ENCODE data around the gene TP53RK.

Gene TP53RK

GRCh38 chr20:46640044-46640443 lies 49.2 kb downstream of the TP53RK start:
- Histone ChIP-seq H3K4me3 (ENCODE audit: low read length) (no peak overlapping the region), H3K27me3 (ENCODE audit: control insufficient read depth, low read length) (no peaks in the 10 kb centered on the region), H3F3A (ENCODE audit: control insufficient read depth, insufficient read depth) (no peaks in the 10 kb centered on the region), H3K4me1 (ENCODE audit: control insufficient read depth, low read length) (no peaks in the 10 kb centered on the region), H3K27ac (ENCODE audit: low read depth, low read length) (no peak overlapping the region), H3K79me2 (ENCODE audit: control insufficient read depth, low read length) (no peaks in the 10 kb centered on the region), H3K9me3 (ENCODE audit: control insufficient read depth, insufficient read depth, low read length) (no peaks in the 10 kb centered on the region), H4K20me1 (ENCODE audit: control insufficient read depth, insufficient read depth, low read depth, low read length) (no peaks in the 10 kb centered on the region), H3K9me2 (replicated peaks; ENCODE audit: control insufficient read depth, low read length) (no peaks in the 10 kb centered on the region), H3K4me2 (ENCODE audit: low read length) (no peak overlapping the region), H3K36me3 (ENCODE audit: control insufficient read depth, low read length) (no peaks in the 10 kb centered on the region)
- TF ChIP-seq, protein P1, sequence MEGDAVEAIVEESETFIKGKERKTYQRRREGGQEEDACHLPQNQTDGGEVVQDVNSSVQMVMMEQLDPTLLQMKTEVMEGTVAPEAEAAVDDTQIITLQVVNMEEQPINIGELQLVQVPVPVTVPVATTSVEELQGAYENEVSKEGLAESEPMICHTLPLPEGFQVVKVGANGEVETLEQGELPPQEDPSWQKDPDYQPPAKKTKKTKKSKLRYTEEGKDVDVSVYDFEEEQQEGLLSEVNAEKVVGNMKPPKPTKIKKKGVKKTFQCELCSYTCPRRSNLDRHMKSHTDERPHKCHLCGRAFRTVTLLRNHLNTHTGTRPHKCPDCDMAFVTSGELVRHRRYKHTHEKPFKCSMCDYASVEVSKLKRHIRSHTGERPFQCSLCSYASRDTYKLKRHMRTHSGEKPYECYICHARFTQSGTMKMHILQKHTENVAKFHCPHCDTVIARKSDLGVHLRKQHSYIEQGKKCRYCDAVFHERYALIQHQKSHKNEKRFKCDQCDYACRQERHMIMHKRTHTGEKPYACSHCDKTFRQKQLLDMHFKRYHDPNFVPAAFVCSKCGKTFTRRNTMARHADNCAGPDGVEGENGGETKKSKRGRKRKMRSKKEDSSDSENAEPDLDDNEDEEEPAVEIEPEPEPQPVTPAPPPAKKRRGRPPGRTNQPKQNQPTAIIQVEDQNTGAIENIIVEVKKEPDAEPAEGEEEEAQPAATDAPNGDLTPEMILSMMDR (IDR thresholded peaks at IDR 0.05; ENCODE audit: low read depth, low read length, poor library complexity, severe bottlenecking) = no peak
- TF ChIP-seq EZH2phosphoT487 (IDR thresholded peaks at IDR 0.05; ENCODE audit: borderline replicate concordance, low read length) = no peak

- H3F3A ChIP-seq (ENCODE audit: control insufficient read depth, insufficient read depth) = no peaks in the 10 kb centered on the region
- H3K27ac ChIP-seq (ENCODE audit: low read depth, low read length) = no peak overlapping the region
- no peaks in the 10 kb centered on the region for H3K79me2 ChIP-seq (ENCODE audit: control insufficient read depth, low read length)
- H4K20me1 ChIP-seq (ENCODE audit: control insufficient read depth, insufficient read depth, low read depth, low read length) = no peaks in the 10 kb centered on the region
- H3K4me3 ChIP-seq (ENCODE audit: low read length) = no peak overlapping the region
- no peaks in the 10 kb centered on the region for H3K9me2 ChIP-seq (replicated peaks; ENCODE audit: control insufficient read depth, low read length)
- H3K27me3 ChIP-seq (ENCODE audit: control insufficient read depth, low read length) = no peaks in the 10 kb centered on the region
- no peaks in the 10 kb centered on the region for H3K36me3 ChIP-seq (ENCODE audit: control insufficient read depth, low read length)
- H3K4me1 ChIP-seq (ENCODE audit: control insufficient read depth, low read length) = no peaks in the 10 kb centered on the region
- no peak overlapping the region for H3K4me2 ChIP-seq (ENCODE audit: low read length)
- no peak for TF ChIP-seq EZH2phosphoT487 (IDR thresholded peaks at IDR 0.05; ENCODE audit: borderline replicate concordance, low read length)
- TF ChIP-seq, protein P1 (IDR thresholded peaks at IDR 0.05; ENCODE audit: low read depth, low read length, poor library complexity, severe bottlenecking) = no peak
- no peaks in the 10 kb centered on the region for H3K9me3 ChIP-seq (ENCODE audit: control insufficient read depth, insufficient read depth, low read length)
Observed at GRCh38 chr20:46639587-46639986, 49.7 kb downstream of the TP53RK start.

DNA sequence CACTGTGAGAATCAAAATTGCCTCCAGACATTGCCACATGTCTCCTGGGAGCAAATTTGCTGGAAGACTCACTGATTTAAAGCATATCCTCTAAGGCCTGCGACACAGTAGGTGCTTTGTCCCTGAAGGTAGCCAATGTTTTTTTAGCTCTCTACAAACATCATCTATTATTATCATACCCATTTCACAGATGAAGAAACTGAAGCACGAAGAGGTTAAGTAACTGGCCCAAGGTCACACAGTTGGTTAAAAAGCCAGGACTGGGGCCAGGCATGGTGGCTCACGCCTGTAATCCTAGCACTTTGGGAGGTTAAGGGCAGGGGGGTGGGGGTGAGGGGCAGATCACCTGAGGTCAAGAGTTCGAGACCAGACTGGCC lies 50.4 kb downstream of the TP53RK start:
- Histone ChIP-seq H3K79me2 (ENCODE audit: control insufficient read depth, low read length) (no peaks in the 10 kb centered on the region), H3K27me3 (ENCODE audit: control insufficient read depth, low read length) (no peaks in the 10 kb centered on the region), H3K27ac (ENCODE audit: low read depth, low read length) (no peak overlapping the region), H4K20me1 (ENCODE audit: control insufficient read depth, insufficient read depth, low read depth, low read length) (no peaks in the 10 kb centered on the region), H3K9me2 (replicated peaks; ENCODE audit: control insufficient read depth, low read length) (no peaks in the 10 kb centered on the region), H3K36me3 (ENCODE audit: control insufficient read depth, low read length) (no peaks in the 10 kb centered on the region), H3K4me1 (ENCODE audit: control insufficient read depth, low read length) (no peaks in the 10 kb centered on the region), H3F3A (ENCODE audit: control insufficient read depth, insufficient read depth) (no peaks in the 10 kb centered on the region), H3K4me3 (ENCODE audit: low read length) (no peak overlapping the region), H3K9me3 (ENCODE audit: control insufficient read depth, insufficient read depth, low read length) (no peaks in the 10 kb centered on the region), H3K4me2 (ENCODE audit: low read length) (no peak overlapping the region)
- TF ChIP-seq, protein P1 (IDR thresholded peaks at IDR 0.05; ENCODE audit: low read depth, low read length, poor library complexity, severe bottlenecking) = no peak
- TF ChIP-seq EZH2phosphoT487 (IDR thresholded peaks at IDR 0.05; ENCODE audit: borderline replicate concordance, low read length) = no peak

Measured in DOHH2 (cell line).